GM11168 (cell line): ENCODE data around the gene KLB.

Experiments
- in situ Hi-C: fragments of 300-500 bp; cut with MboI; formaldehyde crosslinking; loops from one replicate; pipeline ENCODE4 v1.12.0; 2022; ENCODE audit warnings: low sequenced_read_pairs; ENCODE audit not compliant: unreplicated experiment

KLB gene

GRCh38 chr4:39495446-39496213 lies 88.9 kb downstream of the KLB start:
- in situ Hi-C loops, result loop anchor here (25.0 kb wide), 1 partner anchor 342 kb away; no protein-coding TSS in a partner anchor

- in situ Hi-C loops, result loop anchor here (25.0 kb wide), 1 partner anchor 339 kb away; no protein-coding TSS in a partner anchor
Observed at GRCh38 chr4:39497909-39498726, 91.4 kb downstream of the KLB start.

GRCh38 chr4:39498727-39499020 lies 91.9 kb downstream of the KLB start:
- in situ Hi-C loops, result loop anchor here (25.0 kb wide), 1 partner anchor 339 kb away; no protein-coding TSS in a partner anchor
